Measurements from ENCODE around the gene PPL.
"Not testable (repeated sequence)": the region's sequence is repeated elsewhere in the genome, so short reads cannot be mapped to it uniquely, and the experiment has no call there.

The PPL gene

DNA sequence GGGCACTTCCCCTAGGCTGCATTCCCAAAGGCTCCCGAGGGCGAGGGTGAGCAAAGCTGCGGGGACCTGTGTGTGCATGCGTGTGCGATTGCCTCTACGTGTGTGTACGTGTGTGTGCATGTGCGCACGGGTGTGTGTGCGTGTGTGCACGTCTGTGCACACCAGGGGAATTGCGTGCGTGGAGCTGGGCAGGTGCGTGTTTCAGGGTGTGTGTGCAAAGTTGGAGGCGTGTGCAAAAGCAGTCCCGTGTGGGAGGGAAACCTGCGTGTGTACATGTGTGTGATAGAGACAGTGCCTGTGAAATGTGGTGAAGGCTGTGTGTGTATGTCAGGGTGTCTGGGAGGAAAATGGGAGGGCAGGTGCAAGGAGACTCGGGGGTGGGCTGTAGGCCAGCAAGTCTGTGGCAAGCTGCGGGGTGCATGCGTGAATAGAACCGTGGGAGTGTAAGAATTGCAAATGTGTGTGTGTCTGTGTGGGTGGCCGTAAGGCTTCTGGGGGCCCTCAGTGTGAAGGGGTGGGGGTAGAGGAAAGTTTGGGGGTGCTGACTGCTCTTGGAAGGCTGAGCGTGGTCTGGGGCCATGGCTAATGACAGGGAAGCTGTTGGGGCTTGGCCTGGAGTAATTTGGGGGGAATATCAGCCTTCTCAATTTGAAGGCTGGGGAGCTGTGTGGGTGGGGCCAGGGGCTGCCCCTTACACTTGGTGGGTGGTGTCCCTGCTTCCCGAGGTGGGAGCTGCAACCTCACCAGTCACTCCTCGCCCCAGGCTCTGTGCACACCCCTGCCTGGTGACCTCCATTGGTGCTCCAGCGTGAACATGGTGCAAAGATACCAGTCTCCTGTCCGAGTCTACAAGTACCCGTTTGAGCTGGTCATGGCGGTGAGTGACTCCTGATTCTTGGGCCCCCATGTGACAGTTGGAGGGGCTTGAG is 21.8 kb upstream of the PPL start:
- DNase-seq (ENCODE audit: low read depth in 2 of 2): no peak

- peak; percentile 53 to 72 for DNase-seq (ENCODE audit: low read depth in 2 of 2)
Measured at GRCh38 chr16:4957720-4958509, 21.0 kb upstream of the PPL start, which contains the start of gene SEC14L5. SEC14L5 (plus strand) TSS chr16:4958330; CDS start chr16:4959324, 994 bp downstream.

DNA sequence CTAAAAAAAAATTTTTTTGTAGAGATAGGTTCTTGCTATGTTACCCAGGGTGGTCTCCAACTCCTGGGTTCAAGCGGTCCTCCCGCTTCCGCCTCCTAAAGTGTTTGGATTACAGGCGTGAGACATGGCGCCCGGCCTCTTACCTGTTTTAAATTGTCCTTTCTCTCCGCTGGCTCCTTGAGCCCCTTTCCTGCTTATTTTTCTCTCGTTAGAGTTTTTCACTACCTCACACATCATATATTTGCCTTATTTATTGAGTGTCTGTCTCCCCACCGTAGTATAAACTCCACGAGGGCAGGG is 20.4 kb upstream of the PPL start:
- no peak for DNase-seq (ENCODE audit: low read depth in 2 of 2)

DNA sequence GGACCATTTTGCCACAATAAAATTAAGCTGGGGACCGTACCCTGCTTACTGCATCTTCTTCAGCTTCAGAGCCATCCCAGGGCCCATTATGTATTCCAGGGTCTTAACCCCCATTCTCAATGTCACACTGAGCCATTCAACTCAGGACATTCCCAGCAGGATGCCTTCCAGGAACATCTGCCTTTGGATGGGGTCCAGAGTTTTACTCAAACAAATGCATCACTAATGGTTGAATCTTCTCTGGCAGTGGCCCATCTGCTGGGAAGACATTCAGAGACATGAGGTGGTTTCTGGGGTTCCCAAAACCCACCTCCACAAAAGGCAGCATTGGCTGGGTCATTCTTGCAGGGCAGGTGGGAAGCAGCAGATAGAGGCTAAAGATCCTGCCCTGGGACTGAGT is 17.8 kb upstream of the PPL start:
- DNase-seq (ENCODE audit: low read depth in 2 of 2): no peak

DNA sequence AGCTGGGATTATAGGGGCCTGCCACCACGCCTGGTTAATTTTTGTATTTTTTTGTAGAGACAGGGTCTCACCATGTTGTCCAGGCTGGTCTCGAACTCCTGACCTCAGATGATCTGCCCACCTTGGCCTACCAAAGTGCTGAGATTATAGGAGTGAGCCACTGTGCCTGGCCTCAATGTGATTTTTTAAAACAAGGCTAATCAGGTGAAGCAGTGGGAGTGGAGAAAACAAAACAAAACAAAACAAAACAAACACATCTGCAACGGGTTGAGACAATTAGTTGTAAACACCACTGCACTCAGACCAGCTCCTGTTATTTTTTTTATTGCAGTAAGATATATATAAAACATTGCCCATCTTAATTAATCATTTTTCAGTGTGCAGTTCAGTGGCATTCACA is 14.6 kb upstream of the PPL start:
- DNase-seq (ENCODE audit: low read depth in 2 of 2): not testable (repeated sequence)

GRCh38 chr16:4949986-4950385 is 13.0 kb upstream of the PPL start:
- no peak for DNase-seq (ENCODE audit: low read depth in 2 of 2)

DNA sequence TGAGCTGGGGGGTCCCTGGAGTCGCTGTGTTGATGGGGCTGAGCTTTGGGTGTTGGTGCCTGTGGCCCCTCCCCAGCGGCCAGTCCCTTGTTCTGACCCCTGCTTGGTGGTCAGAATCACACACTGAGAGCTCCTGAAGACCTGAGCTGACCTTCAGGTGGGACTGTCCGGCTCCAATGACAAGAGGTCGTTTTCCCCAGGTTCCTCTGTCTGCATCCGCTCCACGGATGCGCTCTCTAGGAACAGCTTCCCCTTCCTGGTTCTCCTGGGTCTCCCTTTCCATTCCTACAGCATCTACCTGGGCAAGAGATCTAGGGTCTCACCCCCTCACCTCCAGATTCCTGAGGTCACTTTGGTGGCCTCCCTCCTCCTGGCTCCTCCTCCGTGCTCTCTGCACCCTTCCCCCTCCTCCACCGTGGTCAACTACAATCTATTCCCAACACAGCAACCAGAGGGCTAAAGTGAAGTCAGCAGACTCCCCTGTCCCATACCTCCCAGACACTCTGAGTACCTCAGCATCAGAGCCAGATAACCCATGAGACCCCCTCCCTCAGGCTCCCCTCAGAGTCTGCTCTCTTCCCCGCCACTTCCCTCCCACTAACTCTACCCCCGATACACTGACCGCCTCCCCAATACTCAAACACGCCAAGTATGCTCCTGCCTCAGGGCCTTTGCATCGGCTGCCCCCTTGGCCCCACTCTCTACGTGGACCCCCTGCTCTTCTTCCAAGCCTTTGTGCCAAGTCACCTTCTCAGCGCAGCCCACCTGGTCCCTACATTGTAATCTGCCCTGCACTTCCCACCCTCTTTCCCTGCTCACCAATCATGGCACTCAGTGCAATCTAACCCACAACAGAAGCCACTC is 12.2 kb upstream of the PPL start:
- no peak for DNase-seq (ENCODE audit: low read depth in 2 of 2)

DNA sequence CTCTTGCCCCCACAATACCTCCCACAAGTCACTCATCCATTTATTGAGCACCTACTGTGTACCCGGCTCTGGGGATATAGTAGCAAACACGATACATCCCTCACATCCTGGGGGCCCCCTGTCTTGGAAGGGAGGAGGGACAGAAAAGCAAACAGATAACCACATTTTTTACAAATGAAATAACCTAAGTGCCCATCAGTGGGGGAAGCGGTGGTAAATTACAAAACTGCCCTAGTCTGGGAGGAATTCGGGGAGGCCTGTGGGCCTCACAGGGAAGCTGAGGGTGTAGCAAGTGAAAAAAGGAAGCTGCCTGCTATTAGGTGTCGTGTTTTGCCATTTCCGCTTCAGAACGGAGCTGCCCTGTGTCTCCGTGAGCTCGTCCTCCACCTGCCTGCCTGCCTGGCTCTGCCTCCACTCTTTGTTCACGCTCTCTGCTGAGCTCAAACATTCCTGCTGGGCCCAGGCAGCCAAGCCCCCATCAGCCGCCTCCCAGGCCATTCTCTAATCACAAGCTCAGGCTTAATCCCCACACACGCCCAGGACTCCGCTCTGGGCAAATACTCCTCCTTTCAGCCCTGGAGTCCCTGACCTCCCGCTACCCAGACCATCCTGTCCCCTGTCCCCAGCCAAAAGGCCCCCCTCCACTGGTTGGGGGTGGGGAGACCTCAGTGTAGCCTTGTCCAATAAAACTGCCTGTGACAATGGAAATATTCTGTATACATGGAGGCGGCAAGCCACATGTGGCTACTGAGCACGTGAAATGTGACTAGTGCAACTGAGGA is 11.0 kb upstream of the PPL start:
- DNase-seq (ENCODE audit: low read depth in 2 of 2): no peak

- no peak for DNase-seq (ENCODE audit: low read depth in 2 of 2)
Measured at GRCh38 chr16:4946917-4947316, 10.0 kb upstream of the PPL start.

DNA sequence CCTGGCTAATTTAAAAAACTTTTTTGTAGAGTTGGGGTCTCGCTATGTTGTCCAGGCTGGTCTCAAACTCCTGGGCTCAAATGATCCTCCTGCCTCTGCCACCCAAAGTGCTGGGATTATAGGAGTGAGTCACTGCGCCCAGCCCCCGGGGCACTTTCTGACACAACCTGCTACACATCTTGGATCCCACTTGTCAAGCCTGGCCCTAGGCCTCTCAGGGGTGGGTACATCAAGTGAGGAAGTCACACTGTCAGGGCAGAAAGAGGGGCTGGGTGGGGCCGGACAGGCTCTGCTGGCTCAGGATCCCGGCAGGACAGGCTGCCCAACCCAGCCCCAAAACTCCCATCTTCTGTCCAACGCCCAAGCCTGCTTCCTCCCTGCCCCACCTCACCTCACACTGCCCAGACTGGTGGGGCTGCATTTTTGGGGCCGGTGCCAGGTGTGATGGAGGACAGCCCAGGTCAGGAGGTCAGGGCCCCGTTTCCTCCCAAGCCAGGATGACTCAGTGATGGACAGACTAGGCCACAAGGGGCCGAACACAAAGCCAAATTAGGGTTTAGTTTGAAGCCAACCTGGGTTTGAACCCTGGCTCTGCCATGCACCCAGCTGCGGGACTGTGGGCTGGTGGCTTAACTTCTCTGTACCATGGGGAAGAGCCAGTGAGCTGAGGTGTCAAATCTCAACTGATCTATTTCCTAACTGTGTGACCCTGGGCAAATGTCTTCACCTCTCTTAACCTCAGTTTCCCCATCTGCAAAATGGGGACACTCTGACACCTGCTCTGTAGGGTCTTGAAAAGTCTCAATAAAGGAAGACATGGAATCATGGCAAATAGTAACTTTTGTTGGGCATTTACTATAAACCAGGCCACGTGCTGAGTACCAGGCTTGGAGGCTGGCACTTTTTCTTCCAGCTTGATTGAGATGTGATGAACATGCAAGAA is 8.9 kb upstream of the PPL start:
- no peak for DNase-seq (ENCODE audit: low read depth in 2 of 2)

- no peak for DNase-seq (ENCODE audit: low read depth in 2 of 2)
Measured at GRCh38 chr16:4944333-4945281, 7.7 kb upstream of the PPL start.

DNA sequence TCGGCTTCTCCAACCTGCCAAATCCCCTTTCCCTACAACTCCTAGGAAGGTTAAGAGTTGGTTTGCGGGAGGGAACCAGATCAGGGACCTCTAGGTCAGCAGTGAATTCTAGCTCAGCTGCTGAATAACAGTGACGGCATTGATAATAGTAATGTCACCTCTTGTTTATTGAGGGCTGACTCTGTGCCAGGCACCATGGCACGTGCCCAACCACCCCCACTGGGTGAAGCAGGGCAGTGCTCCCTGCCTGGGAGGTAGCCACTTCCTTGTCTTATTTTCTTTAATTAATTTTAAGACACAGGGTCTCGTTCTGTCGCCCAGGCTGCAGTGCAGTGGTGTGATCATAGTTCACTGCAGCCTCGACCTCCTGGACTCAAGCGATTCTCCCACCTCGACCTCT is 5.5 kb upstream of the PPL start:
- DNase-seq (ENCODE audit: low read depth in 2 of 2): no peak

GRCh38 chr16:4940719-4941118 is 3.8 kb upstream of the PPL start:
- DNase-seq (ENCODE audit: low read depth in 2 of 2): no peak

- DNase-seq (ENCODE audit: low read depth in 2 of 2): no peak
Measured at GRCh38 chr16:4938683-4939030, 1.7 kb upstream of the PPL start.

DNA sequence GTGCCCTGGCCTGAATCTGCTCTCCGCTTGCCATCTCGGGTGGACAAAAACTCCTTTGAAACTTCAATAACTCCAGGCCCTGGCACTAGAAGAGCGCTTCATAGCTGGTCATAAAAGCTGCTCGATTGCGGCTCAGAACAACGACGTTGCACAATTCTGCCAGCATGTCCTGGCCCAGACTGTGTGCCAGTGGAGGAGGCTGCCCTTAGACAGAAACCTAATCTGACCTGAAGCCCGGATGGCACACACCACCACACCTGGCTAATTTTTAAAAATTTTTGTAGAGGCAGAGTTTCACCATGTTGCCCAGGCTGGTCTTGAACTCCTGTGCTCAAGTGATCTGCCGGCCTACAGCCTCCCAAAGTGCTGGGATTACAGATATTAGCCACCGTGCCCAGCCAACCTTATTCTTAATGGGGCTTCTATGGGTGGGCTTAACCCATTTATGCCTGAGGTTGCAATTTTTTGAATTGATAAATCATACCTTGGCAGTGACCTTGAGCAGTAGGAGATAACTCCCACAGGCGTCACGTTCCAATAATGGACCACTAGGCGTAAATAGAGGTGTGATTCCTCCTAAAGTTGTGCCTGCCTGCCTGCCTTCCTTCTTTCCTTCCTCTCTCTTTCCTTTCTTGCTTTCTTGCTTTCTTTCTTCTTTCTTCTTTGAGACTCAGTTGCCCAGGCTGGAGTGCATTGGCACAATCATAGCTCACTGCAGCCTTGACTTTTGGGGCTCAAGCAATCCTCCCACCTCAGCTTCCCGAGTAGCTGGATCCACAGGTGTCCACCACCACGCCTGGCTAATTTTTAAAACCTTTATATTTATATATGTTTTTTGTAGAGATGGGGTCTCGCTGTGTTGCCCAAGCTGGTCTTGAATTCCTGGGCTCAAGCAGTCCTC is 1.1 kb upstream of the PPL start:
- DNase-seq (ENCODE audit: low read depth in 2 of 2): no peak

DNA sequence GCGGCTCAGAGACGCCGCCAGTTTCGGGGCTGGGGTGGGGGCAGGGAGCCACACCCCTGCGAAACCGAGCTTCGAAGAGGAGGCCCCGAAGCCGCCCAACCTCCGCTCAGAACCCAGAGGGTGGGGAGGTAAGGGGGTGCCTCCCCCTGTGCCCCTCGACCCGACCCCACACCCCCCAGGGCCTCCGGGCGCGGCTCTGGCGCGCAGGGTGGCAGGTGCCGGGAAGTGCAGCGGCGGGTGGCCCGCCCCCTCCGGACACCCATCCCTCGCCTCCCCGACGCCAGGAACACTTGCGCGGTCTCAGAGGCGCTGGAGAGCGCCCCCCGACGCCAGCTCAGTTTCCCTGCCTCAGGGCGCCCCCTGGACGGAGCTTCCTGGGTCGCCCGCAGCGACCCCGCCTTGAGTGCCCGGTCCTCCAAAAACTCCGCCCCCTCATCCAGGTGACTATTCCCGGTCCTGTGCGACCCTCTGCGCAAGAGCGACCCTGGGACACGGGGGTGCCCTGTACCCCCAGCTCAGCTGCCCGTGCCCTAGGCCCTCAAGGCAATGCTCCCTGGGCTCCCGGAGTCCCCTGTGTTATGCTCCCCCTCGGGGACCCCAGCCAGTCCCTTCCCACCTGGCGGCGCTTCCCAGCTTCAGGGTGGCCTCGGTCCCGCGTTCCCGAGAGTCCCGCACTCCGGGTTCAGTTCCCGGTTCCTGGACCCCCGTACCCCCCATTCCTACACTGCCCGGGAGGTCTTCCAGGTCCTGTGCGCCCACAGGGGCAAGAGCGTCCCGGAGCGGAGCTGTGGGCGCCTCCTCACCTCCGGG is 562 bp downstream of the PPL start:
- no peak for DNase-seq (ENCODE audit: low read depth in 2 of 2)

DNA sequence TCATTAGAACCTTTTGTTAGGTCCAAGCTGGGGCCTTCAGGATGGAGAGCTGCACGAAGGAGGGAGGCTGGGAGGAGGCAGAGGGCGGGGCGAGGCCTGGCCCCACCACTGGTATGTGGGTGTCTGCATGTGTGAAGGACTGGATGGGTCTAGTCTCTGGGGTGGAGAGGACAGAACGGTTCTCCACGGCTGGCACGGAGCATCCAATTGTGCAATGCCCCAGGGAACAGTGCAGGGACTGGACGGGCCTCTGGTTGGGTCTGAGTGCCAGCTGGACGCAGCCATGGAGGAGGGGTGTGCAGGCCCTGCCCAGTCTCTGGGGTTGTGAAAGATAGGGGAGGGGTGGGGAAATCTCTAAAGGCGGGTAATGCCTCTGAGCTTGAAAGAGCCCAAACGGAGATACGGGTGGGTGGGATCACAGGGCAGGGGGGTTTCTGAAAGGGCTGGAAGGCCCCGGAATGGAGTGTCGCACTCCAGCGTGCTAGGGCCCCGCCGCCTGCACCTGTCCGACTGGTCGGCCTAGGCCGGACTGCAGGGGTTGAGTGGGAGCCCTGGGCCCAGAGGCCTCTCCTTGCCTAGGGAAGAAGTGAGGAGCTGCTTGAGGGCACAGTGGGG is 1.6 kb downstream of the PPL start:
- DNase-seq (ENCODE audit: low read depth in 2 of 2): no peak

All from stimulated activated CD8-positive, alpha-beta memory T cell treated with anti-CD3 and anti-CD28 coated beads, Interleukin-15, amount 100 ng/mL, for 4 hours (primary cell).